Endothelial cell of hepatic sinusoid (primary cell): ENCODE results near the gene C8G.

Source experiments
- in situ Hi-C: cut with HindIII; loops from 2 replicates; pipeline ENCODE4 v1.10.0; 2017; ENCODE audit warnings: low sequenced_read_pairs

C8G gene

DNA sequence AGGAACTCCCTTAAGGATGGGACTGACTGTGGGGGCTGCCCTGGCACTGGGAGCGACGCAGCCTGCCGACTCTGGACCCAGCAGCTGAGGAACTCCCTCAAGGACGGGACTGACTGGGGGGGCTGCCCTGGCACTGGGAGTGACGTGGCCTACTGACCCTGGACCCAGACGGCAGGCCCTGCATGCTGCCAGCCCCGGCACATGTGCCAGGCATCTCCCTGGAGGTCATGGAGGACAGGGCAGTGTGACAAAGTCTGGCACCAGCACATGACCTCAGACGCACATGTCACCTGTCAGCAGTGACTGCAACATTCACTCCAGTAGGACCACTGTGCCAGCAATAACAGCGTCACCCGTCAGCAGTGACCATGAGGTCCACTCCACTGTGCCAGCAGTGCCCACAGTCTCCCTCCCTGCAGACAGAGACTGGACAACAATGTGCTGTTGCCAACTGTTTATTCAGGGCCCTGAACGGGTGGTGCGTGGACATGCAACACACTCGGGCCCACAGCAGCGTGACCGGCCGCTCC is 5.0 kb upstream of the C8G start:
- in situ Hi-C loops, result loop anchor here (25.0 kb wide), 1 partner anchor 222 kb away; the partner anchor contains the start of genes LRRC26 and TMEM210

DNA sequence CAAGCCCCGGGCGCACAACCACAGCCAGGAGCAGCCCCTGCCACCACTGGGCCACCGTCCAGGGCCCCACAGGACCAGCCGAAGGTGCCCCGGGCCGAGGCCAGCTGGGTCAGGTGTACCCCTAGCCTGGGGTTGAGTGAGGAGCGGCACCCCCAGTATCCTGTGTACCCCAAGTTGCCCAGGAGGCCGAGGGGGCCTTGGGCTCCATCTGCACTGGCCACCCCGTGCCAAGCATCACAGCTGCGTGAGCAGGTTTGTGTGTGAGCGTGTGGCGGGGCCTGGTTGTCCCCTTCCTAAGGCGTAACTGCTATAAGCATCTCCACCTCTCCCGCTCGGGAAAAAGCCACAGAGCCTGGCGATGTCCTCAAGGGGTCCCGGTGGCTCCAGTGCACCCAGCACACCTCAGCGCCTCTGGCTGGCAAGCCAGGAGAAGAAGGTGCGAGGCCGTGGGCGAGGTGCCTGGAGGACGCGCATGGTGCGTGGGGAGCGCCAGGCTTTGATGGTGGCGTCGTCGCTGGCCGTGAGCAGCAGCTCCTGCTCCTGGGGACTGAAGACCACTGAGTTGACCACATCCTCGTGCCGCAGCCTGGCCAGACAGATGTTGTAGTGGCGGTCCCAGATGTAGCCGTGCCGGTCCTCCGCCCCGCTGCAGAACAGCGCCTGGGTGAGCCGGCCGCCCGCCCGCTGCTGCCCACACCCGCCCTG is 4.4 kb upstream of the C8G start:
- in situ Hi-C loops, result loop anchor here (25.0 kb wide), 1 partner anchor 222 kb away; the partner anchor contains the start of genes LRRC26 and TMEM210

DNA sequence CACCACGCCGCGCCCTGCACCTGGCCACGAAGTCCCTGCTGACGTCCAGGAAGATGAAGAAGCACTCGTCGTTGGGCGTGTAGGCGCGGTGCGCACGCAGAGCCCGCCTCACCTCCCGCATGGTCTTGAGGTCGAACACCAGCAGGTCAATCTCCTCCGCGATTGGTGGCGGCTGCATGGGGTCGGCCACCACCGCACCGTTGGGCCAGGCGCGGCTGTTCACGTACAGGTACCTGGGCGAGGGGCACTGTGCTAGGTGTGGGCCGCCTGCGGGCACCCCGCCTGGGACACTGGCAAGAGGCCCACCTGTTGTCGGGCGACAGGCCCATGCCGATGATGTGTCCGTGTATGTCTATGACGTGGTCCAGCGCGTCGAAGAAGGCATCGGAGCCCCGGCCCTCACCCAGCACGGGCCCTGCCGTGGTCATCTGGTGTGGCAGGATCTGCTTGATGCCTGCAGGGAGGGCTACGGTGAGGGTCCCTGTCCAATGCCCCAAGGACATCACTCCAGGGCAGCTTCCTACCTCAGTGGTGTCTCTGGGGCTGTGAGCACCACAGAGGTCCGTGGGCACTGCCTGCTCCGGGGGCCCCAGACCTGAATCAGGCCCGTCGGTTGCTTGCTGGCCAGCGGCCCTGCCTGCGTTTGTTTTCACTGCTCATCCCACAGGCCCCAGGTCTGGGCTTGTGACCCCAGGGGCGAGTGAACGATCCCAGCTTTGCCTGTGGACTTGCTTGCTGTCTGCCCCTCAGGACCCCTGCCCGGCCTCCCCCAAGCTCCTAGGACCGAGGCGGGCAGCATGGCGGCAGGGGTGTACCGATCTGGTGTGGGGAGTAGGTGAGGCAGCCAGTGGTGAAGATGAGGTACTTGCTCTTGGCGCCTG is 3.6 kb upstream of the C8G start:
- in situ Hi-C loops, result loop anchor here (25.0 kb wide), 1 partner anchor 221 kb away; the partner anchor contains the start of genes LRRC26 and TMEM210

DNA sequence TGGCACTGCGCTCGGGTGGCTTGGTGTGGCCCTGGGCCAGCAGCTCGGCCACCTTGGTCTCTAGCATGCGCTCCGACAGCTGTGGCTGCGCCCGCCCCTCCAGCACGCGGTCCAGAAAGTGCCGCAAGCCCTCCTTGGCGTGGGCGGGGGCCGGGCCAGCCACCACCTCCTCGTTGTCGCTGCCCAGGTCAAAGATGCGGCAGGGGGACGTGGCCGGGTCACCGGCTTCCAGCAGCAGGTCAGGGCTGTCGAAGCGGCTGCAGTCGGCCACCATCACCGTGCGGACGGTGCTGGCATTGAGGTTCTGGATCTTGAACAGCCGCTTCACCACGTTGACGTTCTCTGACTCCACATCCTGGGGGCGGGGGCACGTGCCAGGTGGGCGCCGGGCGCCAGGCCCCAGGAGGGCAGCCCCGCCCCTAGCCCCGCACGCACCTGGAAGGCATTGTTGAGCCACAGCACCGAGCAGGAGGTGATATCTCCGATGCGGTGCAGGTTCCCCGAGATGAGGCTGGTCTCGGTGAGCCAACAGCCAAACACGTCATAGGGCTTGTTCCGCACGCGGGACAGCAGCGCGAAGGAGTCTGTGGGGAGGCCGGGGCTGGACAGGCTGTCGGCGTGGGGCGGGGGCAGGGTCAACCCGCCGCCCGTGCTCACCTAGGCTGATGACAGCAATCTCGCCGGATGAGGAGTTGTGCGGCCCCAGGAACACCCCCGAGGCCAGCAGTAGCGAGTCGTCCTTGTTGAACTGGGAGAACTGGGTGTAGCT is 2.7 kb upstream of the C8G start:
- in situ Hi-C loops, result loop anchor here (25.0 kb wide), 1 partner anchor 220 kb away; the partner anchor contains the start of genes LRRC26 and TMEM210

DNA sequence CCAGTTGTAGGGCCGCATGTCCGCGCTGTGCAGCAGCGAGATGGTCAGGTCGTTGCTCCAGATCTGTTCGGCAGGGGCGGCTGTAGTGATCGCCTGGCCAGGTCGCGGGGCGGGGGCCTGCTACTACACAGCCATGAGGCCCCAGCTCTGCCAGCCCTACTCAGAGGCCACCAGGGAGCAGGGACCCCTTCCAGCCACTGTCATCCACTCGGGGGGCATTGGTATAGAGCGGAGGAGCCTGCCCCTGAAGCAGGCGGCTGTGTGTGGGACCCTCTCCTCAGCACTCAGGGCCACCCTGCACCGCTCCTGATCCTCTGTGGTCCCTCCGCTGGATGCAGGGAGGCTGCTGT is 2.2 kb upstream of the C8G start:
- in situ Hi-C loops, result loop anchor here (25.0 kb wide), 1 partner anchor 219 kb away; the partner anchor contains the start of genes LRRC26 and TMEM210

DNA sequence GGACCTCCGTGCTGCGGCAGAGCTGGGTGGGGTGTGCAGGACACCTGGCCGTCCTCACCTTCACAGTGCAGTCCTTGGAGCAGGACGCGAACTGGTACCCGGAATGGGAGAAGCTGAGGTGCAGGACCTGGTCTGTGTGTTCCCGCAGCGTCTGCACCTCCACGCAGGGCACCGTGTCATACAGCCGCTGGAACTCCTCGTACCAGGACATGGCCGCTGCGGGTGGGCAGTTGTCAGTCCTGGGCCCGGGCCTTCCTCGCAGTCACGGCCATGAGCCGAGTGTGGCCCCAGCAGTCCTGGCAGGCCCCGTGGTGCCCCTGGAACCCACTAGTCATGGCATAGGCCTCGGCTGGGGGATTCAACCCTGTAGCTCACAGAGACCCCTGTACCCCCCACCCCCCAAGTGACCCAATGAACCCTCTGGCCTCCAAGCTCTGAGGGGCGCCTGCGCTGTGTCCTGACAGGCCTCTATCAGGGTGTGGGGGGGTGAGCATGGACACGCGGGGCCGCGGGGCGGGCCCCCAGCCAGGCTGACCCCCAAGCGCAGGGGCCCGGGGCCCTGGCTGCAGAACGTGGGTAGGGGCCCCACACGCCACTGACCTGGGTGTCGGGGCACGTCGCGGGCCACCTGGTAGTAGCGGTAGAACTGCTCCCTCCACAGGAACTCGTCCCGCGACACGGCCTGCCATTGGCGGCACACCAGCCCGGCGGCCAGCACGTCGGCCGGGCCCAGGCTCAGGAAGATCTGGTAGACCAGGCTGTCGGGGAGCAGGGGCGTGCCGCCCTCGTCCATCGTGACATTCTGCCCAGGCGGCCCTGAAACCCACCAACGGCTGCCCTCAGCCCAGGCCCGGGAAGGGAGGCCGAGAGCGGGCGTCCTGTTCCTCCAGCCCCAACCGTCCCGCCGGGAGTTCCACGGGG is 1.5 kb upstream of the C8G start:
- in situ Hi-C loops, result loop anchor here (25.0 kb wide), 1 partner anchor 219 kb away; the partner anchor contains the start of genes LRRC26 and TMEM210

DNA sequence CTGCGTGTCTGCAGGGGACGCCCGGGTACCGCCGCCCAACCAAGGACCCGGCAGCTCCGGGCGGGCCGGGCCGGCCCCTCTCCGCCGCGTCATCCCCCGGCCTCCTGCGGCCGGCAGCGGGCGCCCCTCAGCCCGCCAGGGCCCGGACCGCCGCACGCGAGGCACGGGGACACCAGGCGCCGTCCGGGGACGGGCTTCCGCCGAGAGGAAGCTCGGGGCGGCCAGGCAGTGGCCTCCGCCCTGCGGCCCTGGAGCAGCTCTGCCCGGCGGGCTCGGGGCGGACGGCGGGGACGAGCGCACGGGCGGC is 878 bp upstream of the C8G start:
- in situ Hi-C loops, result loop anchor here (25.0 kb wide), 1 partner anchor 218 kb away; the partner anchor contains the start of genes LRRC26 and TMEM210

DNA sequence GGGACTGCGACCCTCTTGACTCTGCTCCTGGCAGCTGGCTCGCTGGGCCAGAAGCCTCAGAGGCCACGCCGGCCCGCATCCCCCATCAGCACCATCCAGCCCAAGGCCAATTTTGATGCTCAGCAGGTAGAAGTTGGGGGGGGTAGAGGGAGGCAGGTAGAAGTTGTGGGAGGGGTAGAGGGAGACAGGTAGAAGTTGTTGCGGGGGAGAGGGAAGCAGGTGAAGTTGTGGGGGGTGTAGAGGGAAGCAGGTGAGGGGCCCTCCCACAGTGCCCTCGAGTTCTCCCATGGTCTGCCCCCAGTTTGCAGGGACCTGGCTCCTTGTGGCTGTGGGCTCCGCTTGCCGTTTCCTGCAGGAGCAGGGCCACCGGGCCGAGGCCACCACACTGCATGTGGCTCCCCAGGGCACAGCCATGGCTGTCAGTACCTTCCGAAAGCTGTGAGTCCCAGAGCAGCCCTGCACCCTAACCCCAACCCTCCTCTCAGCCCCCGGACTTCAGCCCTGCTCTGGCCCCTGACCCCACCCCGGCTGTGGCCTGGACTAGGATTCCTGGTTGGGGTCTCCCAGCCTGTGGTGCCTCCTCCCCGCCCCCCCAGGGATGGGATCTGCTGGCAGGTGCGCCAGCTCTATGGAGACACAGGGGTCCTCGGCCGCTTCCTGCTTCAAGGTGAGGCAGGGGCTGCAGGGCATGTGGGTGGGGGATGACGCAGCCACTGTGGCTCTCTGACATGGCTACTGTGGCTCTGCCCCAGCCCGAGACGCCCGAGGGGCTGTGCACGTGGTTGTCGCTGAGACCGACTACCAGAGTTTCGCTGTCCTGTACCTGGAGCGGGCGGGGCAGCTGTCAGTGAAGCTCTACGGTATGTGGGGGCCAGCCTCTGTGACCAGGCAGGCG is 537 bp downstream of the C8G start:
- in situ Hi-C loops, result loop anchor here (5.0 to 25.0 kb wide), 2 partner anchors 82 to 217 kb away; partner anchors contain the start of genes ABCA2, LRRC26 and TMEM210

DNA sequence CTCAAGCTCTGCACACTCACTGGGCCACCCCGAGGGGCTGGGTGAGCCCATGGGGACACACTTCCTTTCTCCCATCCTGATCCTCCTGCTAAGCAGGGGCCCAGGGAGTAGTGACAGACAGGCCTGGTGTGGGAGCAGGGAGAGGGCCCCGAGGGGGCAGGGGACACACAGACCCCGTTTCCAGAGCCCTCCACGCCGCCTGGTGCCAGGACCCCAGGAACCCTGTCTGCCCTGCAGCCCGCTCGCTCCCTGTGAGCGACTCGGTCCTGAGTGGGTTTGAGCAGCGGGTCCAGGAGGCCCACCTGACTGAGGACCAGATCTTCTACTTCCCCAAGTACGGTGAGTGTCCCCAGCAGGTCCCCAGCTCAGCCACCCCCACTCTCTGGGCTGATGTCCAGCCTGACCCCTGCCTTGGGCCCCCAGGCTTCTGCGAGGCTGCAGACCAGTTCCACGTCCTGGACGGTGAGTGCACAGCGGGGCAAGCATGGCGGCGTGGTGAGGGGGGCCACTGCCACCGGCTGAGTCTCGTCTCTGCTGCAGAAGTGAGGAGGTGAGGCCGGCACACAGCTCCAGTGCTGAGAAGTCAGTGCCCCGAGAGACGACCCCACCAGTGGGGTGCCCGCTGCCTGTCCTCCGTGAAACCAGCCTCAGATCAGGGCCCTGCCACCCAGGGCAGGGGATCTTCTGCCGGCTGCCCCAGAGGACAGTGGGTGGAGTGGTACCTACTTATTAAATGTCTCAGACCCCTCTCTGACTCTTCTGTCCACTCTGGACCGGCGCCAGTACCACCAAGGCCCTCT is 1.4 kb downstream of the C8G start:
- in situ Hi-C loops, result loop anchor here (5.0 to 25.0 kb wide), 2 partner anchors 81 to 216 kb away; partner anchors contain the start of genes ABCA2, LRRC26 and TMEM210

DNA sequence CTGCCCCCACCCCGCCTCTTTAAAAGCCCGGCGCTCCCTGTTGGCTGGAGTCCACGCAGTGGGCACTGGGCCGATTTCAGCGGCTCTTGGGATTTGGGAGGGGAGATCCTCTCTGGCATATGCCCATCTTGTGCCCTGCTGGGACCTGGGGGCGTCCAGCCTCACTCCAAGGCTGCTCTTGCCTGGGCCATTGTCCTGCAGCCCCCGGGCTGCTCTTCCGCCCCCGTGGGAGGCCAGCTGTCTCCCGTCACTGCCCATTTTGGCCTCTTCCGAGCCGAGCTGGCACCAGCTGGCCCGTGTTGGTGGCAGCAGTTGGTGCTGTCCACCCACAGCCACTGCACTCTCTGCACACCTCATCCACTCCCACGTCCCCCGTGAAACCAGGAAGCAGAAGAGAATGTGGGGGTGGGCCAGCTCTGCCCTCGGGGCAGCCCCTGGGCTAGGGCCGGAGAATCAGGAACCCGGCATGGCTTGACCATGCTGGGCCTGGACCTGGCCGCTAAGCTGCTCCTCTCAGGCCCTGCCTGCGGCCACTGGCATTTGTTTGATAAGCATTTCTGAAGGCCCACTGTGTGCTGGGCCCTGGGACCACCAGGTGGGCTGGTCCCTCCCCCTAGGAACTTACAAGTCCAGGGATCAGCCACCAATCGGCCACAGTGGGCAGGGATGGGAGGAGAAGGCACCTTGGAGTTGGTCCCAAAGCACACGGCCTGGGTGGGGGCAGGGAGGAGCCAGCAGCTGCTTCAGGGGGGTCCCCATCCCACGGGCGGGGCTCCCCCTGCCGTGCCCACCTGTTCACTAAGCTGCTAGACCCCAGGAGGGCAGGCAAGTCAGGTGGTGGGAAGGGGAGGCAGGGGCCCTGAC is 2.2 kb downstream of the C8G start:
- in situ Hi-C loops, result loop anchor here (5.0 to 25.0 kb wide), 2 partner anchors 80 to 215 kb away; partner anchors contain the start of genes ABCA2, LRRC26 and TMEM210

DNA sequence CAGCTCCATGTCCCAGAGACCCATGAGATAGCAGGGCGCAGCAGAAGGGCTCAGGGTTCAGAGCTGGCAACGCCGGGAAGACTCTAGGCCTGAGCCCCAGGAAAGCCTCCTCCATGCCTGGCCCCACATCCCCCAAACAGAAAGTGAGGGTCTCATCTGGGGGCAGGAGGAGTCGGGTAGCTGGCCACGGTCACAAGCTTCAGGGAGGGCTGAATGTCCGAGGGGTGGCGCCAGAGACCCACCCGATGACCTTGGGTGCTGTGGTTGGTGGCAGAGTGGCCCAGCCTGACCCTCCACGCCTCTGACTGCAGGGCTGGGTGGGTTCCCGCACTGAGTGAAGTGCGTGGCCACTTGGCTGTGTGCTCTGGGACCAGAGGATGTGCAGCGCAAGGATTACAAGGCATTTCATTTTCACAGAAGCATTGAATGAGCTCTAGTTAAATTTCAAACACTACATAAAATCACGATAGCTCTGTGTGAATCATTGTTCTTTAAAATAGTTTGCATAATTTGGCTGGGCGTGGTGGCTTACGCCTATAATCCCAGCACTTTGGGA is 3.0 kb downstream of the C8G start:
- in situ Hi-C loops, result loop anchor here (5.0 to 25.0 kb wide), 2 partner anchors 79 to 214 kb away; partner anchors contain the start of genes ABCA2, LRRC26 and TMEM210

DNA sequence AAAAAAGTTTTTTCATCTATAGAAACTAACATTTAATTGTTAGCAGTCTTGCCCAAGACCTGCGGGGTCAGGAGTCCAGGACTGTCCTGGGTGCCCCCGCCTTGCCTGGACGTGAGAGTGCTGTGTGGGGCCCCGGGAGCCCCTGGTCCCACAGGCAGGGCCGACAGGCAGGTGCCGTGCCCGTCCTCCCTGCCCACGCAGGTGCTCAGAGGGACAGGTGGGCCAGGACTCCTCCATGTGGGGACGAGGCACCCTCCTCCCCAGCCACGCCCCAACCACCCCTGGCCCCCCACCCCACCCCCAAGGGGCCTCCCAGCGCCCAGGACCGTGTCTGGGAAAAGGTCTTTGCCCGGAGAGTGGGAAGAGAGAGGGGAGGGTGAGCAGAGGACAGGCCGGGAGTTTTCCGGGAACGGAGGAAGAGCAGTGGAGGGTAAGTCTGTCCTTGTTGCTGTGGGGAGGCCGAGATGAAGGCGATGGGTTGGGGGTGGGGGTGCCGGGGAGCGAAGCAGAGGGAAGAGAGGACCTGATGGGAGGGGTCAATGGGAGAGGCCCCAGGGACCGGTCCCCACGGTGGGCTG is 4.3 kb downstream of the C8G start:
- in situ Hi-C loops, result loop anchor here (5.0 to 25.0 kb wide), 2 partner anchors 78 to 213 kb away; partner anchors contain the start of genes ABCA2, LRRC26 and TMEM210

DNA sequence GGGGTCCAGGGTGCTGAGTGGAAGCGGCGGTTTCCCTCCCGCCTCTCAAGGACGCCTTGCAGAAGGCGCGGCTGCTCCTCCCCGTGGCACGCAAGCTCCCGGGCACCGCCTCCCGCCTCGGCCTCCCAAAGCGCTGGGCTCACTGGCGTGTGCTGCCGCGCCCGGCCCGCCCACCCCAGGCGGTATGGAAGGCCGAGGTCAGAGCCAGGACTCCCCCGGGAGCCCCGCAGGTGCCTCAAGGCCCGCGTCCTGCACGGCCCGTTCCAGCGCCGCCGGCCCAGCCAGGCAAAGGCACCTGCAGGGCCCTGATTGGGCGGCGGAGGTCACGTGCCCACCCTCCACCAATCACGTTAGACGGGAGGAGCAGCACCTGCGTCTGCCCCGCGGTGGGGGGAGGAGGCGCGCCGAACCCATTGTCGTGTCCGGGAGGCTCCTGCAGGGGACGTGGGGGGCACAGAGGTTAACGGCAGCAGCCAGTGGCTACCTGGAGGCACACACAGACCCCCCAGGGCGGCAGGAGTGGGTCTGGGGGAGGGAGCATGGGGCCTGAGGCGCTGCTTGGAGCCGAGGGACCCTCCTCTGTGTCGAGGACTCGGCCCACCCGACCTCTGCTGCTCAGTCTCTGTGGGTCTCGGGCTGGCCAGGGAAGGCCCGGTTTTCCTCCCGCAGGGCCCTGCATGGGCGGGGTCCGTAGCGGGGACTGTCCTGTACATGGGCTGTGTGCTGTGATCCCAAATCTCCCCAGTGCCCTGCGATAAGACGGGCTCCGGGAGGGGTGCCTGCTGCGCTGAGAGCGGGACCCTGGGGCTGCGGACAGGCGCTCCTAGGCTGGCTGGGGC is 5.0 kb downstream of the C8G start:
- in situ Hi-C loops, result loop anchor here (5.0 to 25.0 kb wide), 2 partner anchors 77 to 212 kb away; partner anchors contain the start of genes ABCA2, LRRC26 and TMEM210

DNA sequence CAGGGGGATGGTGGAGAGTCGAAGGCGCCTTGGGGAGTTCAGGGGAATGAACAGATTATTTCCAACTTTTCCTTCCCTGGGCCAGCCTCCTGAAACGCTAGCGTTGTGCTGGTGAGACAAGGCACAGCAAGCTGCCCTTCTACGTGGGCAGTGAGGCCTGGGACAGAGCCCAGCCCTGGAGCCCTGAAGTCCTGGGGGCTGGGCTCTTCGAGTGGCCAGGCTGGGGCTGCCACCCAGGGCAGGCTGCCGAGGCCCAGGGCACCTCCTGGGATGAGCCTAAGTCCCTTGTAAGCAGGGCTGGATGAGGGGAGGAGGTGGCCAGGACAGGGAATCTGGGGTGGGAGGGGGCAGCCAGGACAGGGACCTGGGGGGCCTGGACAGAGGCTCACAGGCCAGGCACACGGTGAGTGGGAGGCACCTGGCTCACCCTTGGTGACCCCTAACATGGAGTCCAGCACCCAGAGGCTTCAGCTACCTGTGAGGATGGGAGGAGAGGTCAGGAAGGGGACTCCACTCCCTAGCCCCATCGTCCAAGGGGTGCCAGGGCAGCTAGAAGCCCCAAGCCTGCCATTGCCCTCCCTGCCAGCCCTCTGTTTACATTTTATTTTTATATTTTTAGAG is 5.7 kb downstream of the C8G start:
- in situ Hi-C loops, result no loop called here
